ENCODE data around the gene OR10H4.
"Not testable (repeated sequence)": the region's sequence is repeated elsewhere in the genome, so short reads cannot be mapped to it uniquely, and the experiment has no call there.

Gene OR10H4

GRCh38 chr19:15945301-15945700 is 3.5 kb upstream of the OR10H4 start:
- no peak for DNase-seq

DNA sequence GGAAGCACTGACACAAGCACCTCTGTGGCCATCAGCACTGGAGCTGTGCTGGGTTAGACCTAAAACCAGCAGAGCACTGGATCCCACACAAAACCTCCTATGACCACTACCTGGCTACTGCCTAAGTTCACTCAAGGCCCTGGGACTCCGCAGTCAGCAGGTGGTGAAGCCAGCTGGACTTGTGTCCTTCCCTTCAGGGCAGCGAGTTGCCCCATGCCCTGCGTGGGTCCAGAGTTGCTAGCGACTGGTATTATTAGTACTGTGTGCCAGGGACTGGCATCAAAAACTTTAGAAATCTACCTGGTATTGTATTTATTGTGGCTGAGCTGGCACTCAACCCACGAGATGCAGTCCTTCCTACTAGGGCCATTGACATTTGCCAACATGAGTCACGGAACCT is 6.0 kb downstream of the OR10H4 start:
- DNase-seq, result no peak

DNA sequence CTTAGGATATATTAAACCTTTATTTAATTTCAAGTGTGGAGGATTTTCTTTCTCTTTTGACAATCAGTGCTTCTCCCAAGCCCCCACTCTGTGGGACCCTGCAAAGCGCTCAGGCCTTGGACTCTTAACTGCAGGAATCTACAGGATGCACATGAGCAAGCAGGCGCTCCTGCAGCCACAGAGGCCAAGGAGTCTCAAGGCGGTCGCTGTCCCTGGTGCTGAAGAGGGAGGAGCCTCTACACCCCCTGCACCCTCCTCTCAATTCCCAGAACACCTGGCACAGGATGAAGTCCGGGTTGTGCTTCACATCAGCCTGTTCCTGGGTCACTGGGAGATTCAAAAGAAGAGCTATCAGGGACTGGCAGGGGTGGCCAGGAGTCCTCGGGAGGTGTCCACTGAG is 13.5 kb downstream of the OR10H4 start:
- no peak for DNase-seq

GRCh38 chr19:15964231-15964630 is 15.4 kb downstream of the OR10H4 start:
- DNase-seq, result no peak

DNA sequence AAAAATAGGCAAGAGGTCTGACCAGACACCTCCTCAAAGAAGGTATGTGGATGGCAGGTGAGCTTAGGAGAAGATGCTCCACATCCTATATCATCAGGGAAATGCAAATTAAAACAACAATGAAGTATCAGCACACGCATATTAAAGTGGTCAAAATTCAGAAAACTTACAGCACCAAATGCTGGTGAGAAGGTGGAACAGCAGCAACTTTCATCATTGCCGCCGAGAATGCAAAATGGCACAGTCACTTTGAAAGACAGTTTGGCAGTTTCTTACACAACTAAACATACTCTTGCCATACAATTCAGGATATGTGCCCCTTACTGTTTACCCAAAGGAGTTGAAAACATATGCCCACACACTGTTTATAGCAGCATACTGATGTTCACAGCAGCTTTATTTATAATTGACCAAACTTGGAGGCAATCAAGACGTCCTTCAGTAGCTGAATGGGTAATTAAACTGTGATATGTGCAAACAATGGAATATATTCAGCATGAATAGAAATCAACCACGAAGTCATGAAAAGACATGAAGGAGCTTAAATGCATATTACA is 22.5 kb downstream of the OR10H4 start:
- no peak for DNase-seq

- not testable (repeated sequence) for DNase-seq
These were observed 23.2 kb downstream of the OR10H4 start for GRCh38 chr19:15972043-15972442.

- no peak for DNase-seq
These were observed 26.0 kb downstream of the OR10H4 start for GRCh38 chr19:15974856-15975255.

GRCh38 chr19:15976836-15977689 is 28.3 kb downstream of the OR10H4 start:
- DNase-seq, result no peak

- no peak for DNase-seq
These were observed 28.9 kb downstream of the OR10H4 start for GRCh38 chr19:15977690-15978089.

- no peak for DNase-seq
These were observed 30.5 kb downstream of the OR10H4 start for GRCh38 chr19:15979293-15979692.

DNA sequence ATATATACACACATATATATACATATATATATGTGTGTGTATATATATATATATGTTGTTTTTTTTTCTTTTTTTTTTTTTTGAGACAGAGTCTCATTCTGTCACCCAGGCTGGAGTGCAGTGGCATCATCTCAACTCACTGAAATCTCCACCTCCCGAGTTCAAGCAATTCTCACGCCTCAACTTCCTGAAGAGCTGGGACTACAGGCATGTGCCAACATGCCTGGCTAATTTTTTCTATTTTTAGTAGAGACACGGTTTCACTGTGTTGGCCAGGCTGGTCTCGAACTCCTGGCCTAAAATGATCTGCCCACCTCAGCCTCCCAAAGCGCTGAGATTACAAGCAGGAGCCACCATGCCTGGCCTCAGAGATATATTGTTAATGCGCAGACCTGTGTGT is 37.0 kb downstream of the OR10H4 start:
- not testable (repeated sequence) for DNase-seq

- no peak for DNase-seq
These were observed 37.9 kb downstream of the OR10H4 start for GRCh38 chr19:15986701-15987100.

DNA sequence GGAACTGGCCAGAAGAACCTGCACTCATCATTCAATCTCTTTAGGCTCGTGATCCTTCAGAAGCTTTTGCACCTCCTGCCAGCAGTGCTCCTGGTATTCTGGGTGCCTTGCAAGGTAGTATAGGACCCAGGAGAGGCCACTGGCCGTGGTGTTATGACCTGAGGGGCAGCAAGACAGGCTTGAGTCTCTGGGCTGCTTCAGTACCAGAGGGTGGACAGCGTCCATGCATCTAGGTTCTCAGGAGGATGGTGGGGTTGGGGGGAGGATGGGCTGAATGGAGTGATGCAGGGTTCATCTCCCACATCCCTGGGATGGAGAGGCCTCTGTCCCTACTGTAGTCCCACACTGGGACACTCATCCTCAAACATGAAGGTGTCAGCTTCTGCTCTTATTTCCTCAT is 41.1 kb downstream of the OR10H4 start:
- no peak for DNase-seq

GRCh38 chr19:15991602-15992001 is 42.8 kb downstream of the OR10H4 start:
- DNase-seq, result no peak

GRCh38 chr19:15992014-15992413 is 43.2 kb downstream of the OR10H4 start:
- DNase-seq, result no peak

DNA sequence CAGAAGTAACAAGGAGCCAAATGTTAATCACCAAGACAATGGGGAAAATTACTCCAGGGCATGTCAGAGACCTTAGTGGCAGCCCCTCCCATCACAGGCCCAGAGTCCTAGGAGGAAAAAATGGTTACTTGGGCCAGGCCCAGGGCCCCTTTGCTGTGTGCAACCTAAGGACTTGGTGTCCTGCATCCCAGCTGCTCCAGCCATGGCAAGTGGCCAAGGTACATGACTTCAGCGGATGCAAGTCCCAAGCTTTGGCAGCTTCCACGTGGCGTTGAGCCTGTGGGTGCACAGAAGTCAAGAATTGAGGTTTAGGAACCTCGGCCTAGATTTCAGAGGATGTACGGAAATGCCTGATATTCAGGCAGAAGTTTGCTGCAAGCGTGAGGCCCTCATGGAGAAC is 46.7 kb downstream of the OR10H4 start:
- DNase-seq, result no peak

- no peak for DNase-seq
These were observed 49.4 kb downstream of the OR10H4 start for GRCh38 chr19:15998166-15998565.

Data from NCI-H1694 treated with DMSO at 0.1 percent for 48 hours (cell line).